Measurements from ENCODE around the gene UMODL1.

GRCh38 chr21:42182713-42183371 is 111.7 kb downstream of the UMODL1 start:
- TF ChIP-seq CTCF (IDR thresholded peaks at IDR 0.05 in 8 of 11, conservative IDR thresholded peaks at IDR 0.05 in 3 of 11) (no peak), POLR2A (IDR thresholded peaks at IDR 0.05) (no peak)
